DMS153 treated with DMSO at 0.1 percent for 48 hours (cell line): ENCODE measurements around the gene FADS2.

Experiments used
- DNase-seq: peaks from one replicate; lab custom pipeline; 2025; ENCODE audit not compliant: unreplicated experiment; lab: John Stamatoyannopoulos, UW

FADS2 gene

GRCh38 chr11:61846362-61847020, 18.4 kb downstream of the FADS2 start:
- no peak for DNase-seq

GRCh38 chr11:61847914-61848581, 19.9 kb downstream of the FADS2 start:
- DNase-seq = no peak

DNA sequence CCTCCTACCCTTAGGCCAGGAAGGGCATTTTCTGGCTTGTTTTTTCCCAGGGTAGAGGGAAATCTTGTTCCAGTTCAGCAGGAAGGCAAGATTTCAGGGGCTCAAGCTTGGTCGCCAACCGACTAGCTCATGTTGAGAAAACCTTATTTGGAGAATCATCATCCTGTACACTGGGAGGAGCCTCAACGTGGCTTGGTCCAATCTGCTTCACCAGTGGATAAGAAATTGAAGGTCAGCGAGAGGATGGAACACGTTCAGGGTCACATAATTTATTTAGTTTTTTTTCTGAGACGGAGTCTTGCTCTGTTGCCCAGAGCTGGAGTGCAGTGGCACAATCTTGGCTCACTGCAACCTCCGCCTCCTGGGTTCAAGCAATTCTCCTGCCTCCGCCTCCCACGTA, 20.5 kb downstream of the FADS2 start:
- no peak for DNase-seq

- no peak for DNase-seq
Measured at GRCh38 chr11:61850687-61851086, 22.6 kb downstream of the FADS2 start.

GRCh38 chr11:61851113-61851899, 23.2 kb downstream of the FADS2 start:
- DNase-seq = no peak

DNA sequence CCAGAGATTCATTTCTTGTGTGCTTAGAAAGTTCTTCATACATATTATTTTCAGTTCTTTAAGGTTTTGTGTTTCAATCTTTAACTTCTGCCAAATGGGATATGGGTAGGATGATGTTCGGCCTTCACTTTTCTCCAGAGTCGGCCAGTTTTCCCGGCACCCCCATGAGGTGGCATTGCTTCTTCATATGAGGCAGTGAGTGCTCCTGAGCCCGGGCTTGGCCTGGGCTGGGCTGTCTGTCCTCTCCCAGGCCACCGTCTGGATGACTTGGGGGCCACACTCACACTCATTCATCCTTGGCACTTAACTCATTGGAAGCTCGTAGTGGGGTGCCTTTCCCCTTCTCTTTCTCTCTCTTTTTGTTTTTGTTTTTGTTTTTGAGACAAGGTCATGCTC, 23.8 kb downstream of the FADS2 start:
- no peak for DNase-seq

DNA sequence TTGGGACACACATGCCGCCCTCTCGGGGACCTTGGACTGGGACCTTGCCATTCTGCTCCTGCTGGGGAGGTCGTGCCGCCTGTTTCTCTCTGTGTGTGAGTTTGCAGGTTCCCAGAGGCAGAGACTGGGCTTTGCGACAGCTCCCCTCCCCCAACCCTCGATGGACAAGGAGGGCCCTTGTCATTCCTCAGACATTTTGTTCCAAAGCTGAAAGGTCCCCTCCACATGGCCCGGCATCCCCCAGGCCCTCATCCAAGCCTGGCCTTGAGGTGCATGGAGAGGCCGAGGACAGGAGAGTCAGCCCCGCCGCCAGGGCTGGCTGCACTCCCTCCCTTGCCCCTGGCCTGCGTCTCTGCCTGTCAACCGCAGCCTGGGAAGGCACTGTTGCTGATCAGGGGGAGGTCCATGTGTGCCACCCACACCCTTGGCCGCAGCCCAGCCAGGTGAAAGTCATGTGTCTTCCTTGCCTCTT, 25.6 kb downstream of the FADS2 start:
- no peak for DNase-seq

- no peak for DNase-seq
Measured at GRCh38 chr11:61854206-61854895, 26.3 kb downstream of the FADS2 start.

DNA sequence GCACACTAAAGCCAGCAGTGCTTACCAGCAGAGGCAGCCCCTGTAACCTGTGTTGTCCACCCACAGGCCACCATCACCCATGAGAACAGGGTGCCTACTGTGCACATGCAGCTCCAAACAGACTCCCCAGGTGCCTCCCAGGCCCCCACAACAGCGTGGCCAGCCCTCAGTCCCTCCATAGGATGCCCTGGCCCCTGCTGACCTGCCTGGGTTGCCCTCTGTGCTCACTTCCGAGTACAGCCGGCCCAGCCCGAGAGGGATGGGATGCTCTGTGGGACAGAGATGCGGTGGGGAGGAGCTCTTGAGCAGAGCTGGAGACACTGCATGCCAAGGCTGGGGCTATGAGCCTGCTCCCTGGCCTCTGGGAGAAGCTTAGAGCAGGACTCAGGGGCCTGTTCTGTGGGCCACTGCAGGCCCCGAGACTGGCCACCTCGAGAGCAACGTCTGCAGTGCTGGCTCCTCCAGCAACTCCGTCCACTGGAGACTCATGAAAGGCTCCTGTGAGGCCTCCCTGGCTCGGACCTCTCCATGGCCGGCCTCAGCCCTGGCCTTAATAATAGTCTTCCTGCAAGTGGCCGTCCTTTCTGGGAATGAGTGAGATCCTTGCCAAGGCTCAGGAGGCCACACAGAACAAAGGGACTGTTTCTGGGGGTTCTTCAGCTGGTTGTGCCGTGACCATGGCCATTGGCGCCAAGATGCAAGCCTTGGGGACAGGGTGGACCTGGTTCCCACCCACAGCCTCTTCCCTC, 27.0 kb downstream of the FADS2 start:
- DNase-seq = no peak

GRCh38 chr11:61855939-61856680, 28.0 kb downstream of the FADS2 start:
- DNase-seq = no peak

DNA sequence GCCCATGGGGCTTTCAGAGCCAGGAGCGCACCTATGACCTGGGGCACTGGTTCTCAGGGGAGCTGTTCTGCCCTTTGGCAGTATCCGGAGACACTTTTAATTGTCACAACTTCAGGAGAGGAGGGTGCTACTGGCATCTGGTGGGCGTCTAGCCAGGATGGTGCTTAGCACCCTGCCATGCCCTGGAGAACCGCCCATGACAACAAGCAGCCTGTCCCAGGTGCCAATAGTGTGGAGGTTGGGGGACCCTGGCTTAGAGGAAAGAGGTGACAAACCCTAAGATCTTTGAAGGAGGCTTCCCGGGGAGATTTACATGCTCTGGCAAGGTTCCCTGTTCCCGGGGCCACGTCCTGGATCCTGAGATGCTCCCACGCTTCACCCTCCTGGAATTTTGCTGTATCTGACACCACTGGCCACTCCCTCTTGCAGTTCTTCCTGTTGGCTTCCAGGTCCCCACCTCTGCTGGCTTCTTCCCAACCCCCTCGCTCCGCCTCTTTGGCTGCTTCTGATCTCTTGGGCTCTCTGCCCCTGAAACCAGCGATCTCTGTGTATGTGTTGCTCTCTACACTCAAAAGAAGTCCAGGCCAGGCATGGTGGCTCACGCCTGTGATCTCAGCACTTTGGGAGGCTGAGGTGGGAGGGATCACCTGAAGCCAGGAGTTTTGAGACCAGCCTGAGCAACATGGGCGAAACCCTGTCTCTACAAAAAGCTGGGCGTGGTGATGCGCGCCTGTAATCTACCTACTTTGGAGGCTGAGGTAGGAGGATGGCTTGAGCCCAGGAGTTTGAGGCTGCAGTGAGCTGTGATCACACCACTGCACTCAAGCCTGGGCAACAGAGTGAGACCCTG, 32.2 kb downstream of the FADS2 start:
- DNase-seq = no peak

GRCh38 chr11:61861634-61862033, 33.5 kb downstream of the FADS2 start:
- no peak for DNase-seq

DNA sequence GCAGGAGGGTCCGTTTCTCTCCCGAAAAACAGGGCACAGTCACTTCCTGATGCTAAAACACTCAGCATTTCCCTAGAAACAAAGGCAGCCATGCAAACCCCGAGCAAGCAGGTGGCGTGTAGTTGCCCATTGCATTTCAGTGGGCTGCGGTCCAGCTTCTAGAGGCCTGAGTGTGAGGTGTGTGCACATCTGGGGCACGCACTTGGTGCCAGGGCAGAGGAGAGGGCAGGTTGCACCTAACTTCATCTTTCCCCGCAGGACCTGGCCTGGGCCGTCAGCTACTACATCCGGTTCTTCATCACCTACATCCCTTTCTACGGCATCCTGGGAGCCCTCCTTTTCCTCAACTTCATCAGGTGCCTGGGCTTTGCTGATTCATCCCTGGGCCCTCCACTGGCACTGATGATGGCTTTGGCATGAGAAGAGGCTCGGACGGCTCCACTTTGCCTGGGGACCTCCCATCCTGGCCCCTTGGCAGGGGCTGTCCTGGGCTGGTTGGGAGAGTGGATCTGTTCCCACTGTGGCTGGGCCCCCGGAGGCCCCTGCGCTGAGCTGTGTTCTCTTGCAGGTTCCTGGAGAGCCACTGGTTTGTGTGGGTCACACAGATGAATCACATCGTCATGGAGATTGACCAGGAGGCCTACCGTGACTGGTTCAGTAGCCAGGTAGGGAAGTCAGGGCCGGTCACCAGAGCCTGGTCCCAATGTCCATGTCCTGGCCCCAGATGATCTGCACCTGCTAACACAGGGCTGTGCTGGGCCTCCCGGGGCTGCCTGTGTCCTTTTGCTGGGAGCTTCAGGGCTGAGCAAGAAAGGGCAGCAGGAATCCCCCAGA, 34.8 kb downstream of the FADS2 start:
- DNase-seq = no peak

DNA sequence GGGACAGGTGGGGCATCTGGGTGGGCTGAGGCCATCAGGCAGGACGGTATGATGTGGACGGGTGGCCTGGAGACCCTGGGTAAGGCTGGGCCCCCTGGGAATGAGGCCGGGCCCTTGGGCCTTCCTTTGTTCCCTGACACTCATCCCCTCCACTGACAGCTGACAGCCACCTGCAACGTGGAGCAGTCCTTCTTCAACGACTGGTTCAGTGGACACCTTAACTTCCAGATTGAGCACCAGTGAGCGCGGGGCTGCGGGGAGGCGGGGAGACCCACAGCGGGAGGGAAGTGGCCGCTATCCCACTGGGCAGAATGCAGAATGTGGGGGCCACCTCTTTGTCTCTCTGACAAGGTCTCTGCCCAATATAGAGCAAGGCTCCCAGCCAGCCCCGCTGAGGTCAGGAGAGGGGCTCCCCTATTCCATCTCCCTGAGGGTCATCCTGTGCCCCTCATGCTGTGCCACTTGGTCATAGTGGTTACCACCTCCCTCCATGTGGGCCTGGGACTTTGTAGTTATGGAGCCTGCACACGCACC, 35.5 kb downstream of the FADS2 start:
- no peak for DNase-seq

DNA sequence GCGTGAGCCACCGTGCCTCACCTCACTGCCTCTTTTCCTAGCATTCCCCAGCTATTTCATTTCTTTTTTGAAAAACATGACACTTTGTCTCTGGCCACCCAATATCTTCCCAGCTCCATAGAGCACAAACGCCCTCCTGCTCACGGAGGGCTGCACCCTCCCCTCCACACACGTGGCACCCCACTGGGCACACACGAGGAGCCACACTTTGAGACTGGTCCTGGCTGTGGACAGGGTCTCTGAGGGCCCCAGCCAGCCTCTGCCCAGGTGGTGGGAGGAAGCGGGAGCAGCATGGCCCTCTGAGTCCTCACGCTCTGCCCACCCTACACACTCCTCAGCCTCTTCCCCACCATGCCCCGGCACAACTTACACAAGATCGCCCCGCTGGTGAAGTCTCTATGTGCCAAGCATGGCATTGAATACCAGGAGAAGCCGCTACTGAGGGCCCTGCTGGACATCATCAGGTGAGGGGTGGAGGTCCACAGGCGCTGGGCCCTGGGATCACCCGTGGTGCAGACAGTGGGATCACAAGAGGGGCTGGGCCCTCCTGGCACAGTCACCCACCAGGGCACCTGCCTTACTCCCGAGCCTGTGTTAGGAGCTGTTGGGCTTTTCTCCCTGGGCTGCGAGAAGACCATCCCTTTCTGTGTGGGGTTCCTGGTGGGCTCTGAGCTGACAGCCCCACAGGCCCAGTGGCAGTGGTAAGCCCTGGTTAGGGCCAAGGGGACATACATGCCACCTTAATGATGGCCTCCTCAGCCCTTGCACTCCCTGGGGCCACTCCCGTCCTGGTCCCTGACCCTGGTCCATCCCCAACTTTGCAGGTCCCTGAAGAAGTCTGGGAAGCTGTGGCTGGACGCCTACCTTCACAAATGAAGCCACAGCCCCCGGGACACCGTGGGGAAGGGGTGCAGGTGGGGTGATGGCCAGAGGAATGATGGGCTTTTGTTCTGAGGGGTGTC, 37.0 kb downstream of the FADS2 start:
- no peak for DNase-seq

DNA sequence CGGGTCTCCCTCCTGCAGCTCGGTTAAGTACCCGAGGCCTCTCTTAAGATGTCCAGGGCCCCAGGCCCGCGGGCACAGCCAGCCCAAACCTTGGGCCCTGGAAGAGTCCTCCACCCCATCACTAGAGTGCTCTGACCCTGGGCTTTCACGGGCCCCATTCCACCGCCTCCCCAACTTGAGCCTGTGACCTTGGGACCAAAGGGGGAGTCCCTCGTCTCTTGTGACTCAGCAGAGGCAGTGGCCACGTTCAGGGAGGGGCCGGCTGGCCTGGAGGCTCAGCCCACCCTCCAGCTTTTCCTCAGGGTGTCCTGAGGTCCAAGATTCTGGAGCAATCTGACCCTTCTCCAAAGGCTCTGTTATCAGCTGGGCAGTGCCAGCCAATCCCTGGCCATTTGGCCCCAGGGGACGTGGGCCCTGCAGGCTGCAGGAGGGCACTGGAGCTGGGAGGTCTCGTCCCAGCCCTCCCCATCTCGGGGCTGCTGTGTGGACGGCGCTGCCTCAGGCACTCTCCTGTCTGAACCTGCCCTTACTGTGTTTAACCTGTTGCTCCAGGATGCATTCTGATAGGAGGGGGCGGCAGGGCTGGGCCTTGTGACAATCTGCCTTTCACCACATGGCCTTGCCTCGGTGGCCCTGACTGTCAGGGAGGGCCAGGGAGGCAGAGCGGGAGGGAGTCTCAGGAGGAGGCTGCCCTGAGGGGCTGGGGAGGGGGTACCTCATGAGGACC, 38.3 kb downstream of the FADS2 start:
- no peak for DNase-seq
